K562 (cell line): ENCODE results near the gene SAMD4A. TPM values are rescaled to one million over a fixed set of nuclear protein-coding genes. Genes with fewer than 3 reads are reported as not detected.

Source experiments
- BCOR ChIP-seq: fragments of 450-650 bp; IDR thresholded peaks from 2 replicates; pipeline ENCODE4 v1.6.1; 2016
- BHLHE40 ChIP-seq: IDR thresholded peaks from 2 replicates; pipeline ENCODE4 v1.6.1; 2011; ENCODE audit warnings: low read length, improper control_type of control experiment
- CBX2 ChIP-seq: fragments of 200-600 bp; sonication (generic); IDR thresholded peaks from one replicate; pipeline ENCODE4 v1.6.1; 2012; ENCODE audit warnings: mild to moderate bottlenecking, low read length, inconsistent platforms; ENCODE audit not compliant: insufficient read depth, poor library complexity, severe bottlenecking
- CTBP1 ChIP-seq: fragments of 450-650 bp; IDR thresholded peaks from 2 replicates; pipeline ENCODE4 v1.6.1; 2016; ENCODE audit warnings: borderline replicate concordance
- KLF1 ChIP-seq: fragments of 450-650 bp; IDR thresholded peaks from 2 replicates; pipeline ENCODE4 v1.6.1; 2016; ENCODE audit warnings: missing genetic modification characterization, missing compliant biosample characterization
- SRSF9 ChIP-seq: fragments of 200-400 bp; formaldehyde crosslinking; IDR thresholded peaks from 2 replicates; pipeline ENCODE4 v1.6.1; 2017; ENCODE audit warnings: low read depth, low read length, borderline replicate concordance
- TAF1 ChIP-seq: IDR thresholded peaks from 2 replicates; pipeline ENCODE4 v1.6.1; 2011; ENCODE audit warnings: mild to moderate bottlenecking, low read length, moderate library complexity; ENCODE audit not compliant: insufficient read depth, control insufficient read depth, severe bottlenecking; ENCODE audit errors: extremely low read depth
- TEAD4 ChIP-seq, 2 experiments: sonication (generic) in 1 of 2; formaldehyde crosslinking in 1 of 2; IDR thresholded peaks; 2 replicates each; pipeline versions ENCODE4 v1.6.1 to v1.8.0; 2012 to 2022; ENCODE audit warnings: borderline replicate concordance in 1 of 2, inconsistent platforms in 1 of 2, low read length in 1 of 2, mild to moderate bottlenecking in 1 of 2, missing genetic modification reagents in 1 of 2
- ZFX ChIP-seq: sonication (generic); formaldehyde crosslinking; IDR thresholded peaks from 2 replicates; pipeline ENCODE4 v1.8.0; 2022; ENCODE audit warnings: mild to moderate bottlenecking, missing genetic modification reagents, moderate library complexity
- ZMIZ1 ChIP-seq, 2 experiments: fragments of 150-350 bp in 1 of 2; IDR thresholded peaks; 2 replicates each; pipeline ENCODE4 v1.6.1; 2012 to 2016; ENCODE audit warnings: low read depth in 2 of 2, low read length in 2 of 2, mild to moderate bottlenecking in 1 of 2, moderate library complexity in 1 of 2
- ZNF592 ChIP-seq: fragments of 450-650 bp; IDR thresholded peaks from 2 replicates; pipeline ENCODE4 v1.6.1; 2017; ENCODE audit warnings: antibody characterized with exemption, mild to moderate bottlenecking
- polyA plus RNA-seq, 8 experiments: library from polyadenylated mRNA; depleted of rRNA in 4 of 8; stranded (reverse) in 5 of 8; unstranded in 3 of 8; fragments of >200 nt; fragmentation: Nextera tagmentation in 2 of 8; fragmentation: Illumina TruSeq in 1 of 8; extraction: Ambion mirVana in 2 of 8; extraction: Trizol in 1 of 8; gene quantifications; 2 replicates each; pipeline versions ENCODE4 v1.2.1 to v1.2.3, GENCODE V29; 2011 to 2014; ENCODE audit warnings: inconsistent platforms in 1 of 8, missing spikeins in 1 of 8
- total RNA-seq, 7 experiments: library from RNA; depleted of rRNA in 6 of 7; stranded (reverse); fragments of >200 nt in 6 of 7; fragmentation: Illumina TruSeq in 2 of 7; extraction: Trizol in 2 of 7; gene quantifications; 2 replicates each; pipeline versions ENCODE4 v1.2.1 to v1.2.3, GENCODE V29; 2011 to 2021; ENCODE audit warnings: low replicate concordance in 1 of 7
- TF ChIP-seq, protein P1 (sequence below): sonication (generic); formaldehyde crosslinking; IDR thresholded peaks from 2 replicates; pipeline ENCODE4 v1.8.0; 2022; ENCODE audit warnings: missing genetic modification reagents, mild to moderate bottlenecking, borderline replicate concordance
- TF ChIP-seq, protein P2 (sequence below): sonication (generic); formaldehyde crosslinking; IDR thresholded peaks from 2 replicates; pipeline ENCODE4 v1.8.1; 2023; ENCODE audit warnings: mild to moderate bottlenecking, missing genetic modification reagents

The SAMD4A gene
- total and polyA plus RNA-seq, 9 of the 15 experiments (the other 6 are each of a cell fraction or from before 2014, with no cell fraction given) = 0.66 to 6.8 (median 3.3) TPM

DNA sequence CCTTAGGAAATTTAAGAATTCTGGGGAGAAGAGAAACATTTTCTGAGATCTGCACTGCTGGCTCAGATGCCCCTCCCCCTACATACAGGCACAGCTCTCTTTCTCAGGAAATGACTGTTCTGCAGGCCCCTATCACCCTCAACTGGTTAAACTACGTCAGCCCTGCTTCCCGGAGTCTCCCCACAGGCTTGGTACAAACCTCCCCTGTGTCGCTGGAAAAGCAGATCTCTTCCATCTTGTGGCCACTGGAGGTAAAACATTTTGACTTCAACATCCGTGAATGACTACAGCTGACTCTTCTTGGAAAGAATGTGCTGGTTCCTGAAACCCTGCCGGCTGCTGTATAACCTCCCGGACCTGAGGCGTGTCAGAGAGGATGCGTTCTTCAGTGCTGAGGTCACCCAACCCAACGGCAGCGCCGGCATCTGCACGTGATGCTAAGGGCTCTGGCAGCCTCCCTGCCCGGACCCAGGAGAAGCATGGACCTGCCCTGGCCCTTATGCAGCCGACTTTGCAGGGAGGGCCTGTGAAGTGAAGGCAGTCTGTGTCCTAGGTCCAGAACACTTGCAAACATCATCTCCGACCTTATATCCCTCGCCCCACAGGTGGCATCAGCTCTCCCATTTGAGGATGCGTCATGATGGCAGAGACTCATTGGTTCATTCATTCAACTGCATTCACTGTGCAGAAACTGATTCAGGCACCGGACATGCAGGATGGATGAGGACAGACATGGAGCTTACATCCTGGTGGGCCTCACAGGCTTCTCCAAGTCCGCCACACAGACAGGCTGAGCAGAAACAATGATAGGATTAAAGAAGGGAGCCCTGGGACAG, 206.5 kb downstream of the SAMD4A start (continued):
- TF ChIP-seq CBX2 (no peak), TEAD4 (IDR thresholded peaks at IDR 0.05; ENCODE audit: low read length) (peak; percentile 72), TEAD4 (CRISPR knock-in tag; IDR thresholded peaks at IDR 0.05; ENCODE audit: borderline replicate concordance) (no peak), BCOR (no peak), BHLHE40 (peak; percentile 95), ZNF592 (peak; percentile 65), TAF1 (peak; percentile 41), CTBP1 (peak; percentile 96), KLF1 (tag) (no peak), ZFX (CRISPR knock-in tag) (peak; percentile 59; the same call in 1 of the 2 replicates), ZMIZ1 (IDR thresholded peaks at IDR 0.05; ENCODE audit: low read depth in 2 of 2, low read length in 2 of 2) (0 out of 4 replicates have a peak, but pooled peaks of 1 of the 2 experiments have one; percentile 61), SRSF9 (no peak)
- TF ChIP-seq, protein P1, sequence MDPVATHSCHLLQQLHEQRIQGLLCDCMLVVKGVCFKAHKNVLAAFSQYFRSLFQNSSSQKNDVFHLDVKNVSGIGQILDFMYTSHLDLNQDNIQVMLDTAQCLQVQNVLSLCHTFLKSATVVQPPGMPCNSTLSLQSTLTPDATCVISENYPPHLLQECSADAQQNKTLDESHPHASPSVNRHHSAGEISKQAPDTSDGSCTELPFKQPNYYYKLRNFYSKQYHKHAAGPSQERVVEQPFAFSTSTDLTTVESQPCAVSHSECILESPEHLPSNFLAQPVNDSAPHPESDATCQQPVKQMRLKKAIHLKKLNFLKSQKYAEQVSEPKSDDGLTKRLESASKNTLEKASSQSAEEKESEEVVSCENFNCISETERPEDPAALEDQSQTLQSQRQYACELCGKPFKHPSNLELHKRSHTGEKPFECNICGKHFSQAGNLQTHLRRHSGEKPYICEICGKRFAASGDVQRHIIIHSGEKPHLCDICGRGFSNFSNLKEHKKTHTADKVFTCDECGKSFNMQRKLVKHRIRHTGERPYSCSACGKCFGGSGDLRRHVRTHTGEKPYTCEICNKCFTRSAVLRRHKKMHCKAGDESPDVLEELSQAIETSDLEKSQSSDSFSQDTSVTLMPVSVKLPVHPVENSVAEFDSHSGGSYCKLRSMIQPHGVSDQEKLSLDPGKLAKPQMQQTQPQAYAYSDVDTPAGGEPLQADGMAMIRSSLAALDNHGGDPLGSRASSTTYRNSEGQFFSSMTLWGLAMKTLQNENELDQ (CRISPR knock-in tag) = no peak
- TF ChIP-seq, protein P2, sequence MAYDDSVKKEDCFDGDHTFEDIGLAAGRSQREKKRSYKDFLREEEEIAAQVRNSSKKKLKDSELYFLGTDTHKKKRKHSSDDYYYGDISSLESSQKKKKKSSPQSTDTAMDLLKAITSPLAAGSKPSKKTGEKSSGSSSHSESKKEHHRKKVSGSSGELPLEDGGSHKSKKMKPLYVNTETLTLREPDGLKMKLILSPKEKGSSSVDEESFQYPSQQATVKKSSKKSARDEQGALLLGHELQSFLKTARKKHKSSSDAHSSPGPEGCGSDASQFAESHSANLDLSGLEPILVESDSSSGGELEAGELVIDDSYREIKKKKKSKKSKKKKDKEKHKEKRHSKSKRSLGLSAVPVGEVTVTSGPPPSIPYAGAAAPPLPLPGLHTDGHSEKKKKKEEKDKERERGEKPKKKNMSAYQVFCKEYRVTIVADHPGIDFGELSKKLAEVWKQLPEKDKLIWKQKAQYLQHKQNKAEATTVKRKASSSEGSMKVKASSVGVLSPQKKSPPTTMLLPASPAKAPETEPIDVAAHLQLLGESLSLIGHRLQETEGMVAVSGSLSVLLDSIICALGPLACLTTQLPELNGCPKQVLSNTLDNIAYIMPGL = no peak
